Natural killer cell (primary cell): ENCODE measurements around the gene USP6NL. TPM values are rescaled to one million over a fixed set of nuclear protein-coding genes. Genes with fewer than 3 reads are reported as not detected.
"Not testable (repeated sequence)": the region's sequence is repeated elsewhere in the genome, so short reads cannot be mapped to it uniquely, and the experiment has no call there.

ENCODE experiments used
- ATAC-seq, 3 donors: fragments of 150-1000 bp in 2 of 3; fragments of 200-7000 bp in 1 of 3; cut with Tn5 transposase; 1 replicate in 1 of 3; 2 replicates in 2 of 3; pipeline ENCODE4 v1.10.0; 2021; ENCODE audit warnings: mild to moderate bottlenecking in 2 of 3, moderate library complexity in 2 of 3
- DNase-seq, 2 donors: peaks; one replicate each; pipeline versions ENCODE4 v3.0.0 to v3.0.0-alpha.2; 2013 to 2021; ENCODE audit warnings: mixed read lengths in 1 of 2
- H3K27ac ChIP-seq: one replicate; pipeline ENCODE4 v1.5.1; 2013; ENCODE audit warnings: mild to moderate bottlenecking, low read length
- H3K27me3 ChIP-seq: one replicate; pipeline ENCODE4 v1.6.1; 2013; ENCODE audit warnings: low read length; ENCODE audit not compliant: control insufficient read depth, insufficient read depth
- H3K36me3 ChIP-seq: one replicate; pipeline ENCODE4 v1.6.1; 2013; ENCODE audit warnings: low read length; ENCODE audit not compliant: control insufficient read depth, insufficient read depth
- H3K4me1 ChIP-seq: one replicate; pipeline ENCODE4 v1.6.1; 2013; ENCODE audit warnings: low read length; ENCODE audit not compliant: control insufficient read depth, insufficient read depth
- H3K4me3 ChIP-seq: one replicate; pipeline ENCODE4 v1.5.1; 2013; ENCODE audit warnings: low read length
- H3K9me3 ChIP-seq: one replicate; pipeline ENCODE4 v1.6.1; 2013; ENCODE audit warnings: low read length; ENCODE audit not compliant: control insufficient read depth, insufficient read depth
- H3K27ac Mint-ChIP-seq, 2 donors: one replicate each; pipeline ENCODE4 v1.8.0; 2022; ENCODE audit warnings: mild to moderate bottlenecking in 2 of 2, mixed read lengths in 2 of 2, moderate library complexity in 1 of 2
- H3K27me3 Mint-ChIP-seq, 2 donors: one replicate each; pipeline ENCODE4 v1.8.0; 2022; ENCODE audit warnings: low read depth in 2 of 2, mixed read lengths in 2 of 2
- H3K36me3 Mint-ChIP-seq: one replicate; pipeline ENCODE4 v1.8.0; 2022; ENCODE audit warnings: mixed read lengths
- H3K4me1 Mint-ChIP-seq, 2 donors: one replicate each; pipeline ENCODE4 v1.8.0; 2022; ENCODE audit warnings: mixed read lengths in 2 of 2
- H3K4me3 Mint-ChIP-seq: one replicate; pipeline ENCODE4 v1.8.0; 2022; ENCODE audit warnings: mild to moderate bottlenecking, moderate library complexity, mixed read lengths
- H3K9me3 Mint-ChIP-seq, 2 donors: one replicate each; pipeline ENCODE4 v1.8.0; 2022; ENCODE audit warnings: mixed read lengths in 2 of 2
- WGBS: methylation state at CpG from one replicate; pipeline ENCODE4 v1.1.7; 2013; ENCODE audit warnings: missing lambda C conversion rate; ENCODE audit not compliant: insufficient coverage; 5-methylcytosine and 5-hydroxymethylcytosine counted together
- intact Hi-C: fragments of 100-400 bp; cut with micrococcal nuclease; formaldehyde crosslinking; loops from one replicate; pipeline ENCODE4 v1.14.2; 2022
- total RNA-seq, 4 donors: library from RNA; stranded (reverse); fragments of 120-200 nt in 1 of 4; gene quantifications; one replicate each; pipeline versions ENCODE4 v1.2.3 to v1.2.4, GENCODE V29; 2013 to 2022
- TF ChIP-seq, protein P1 (sequence below): fragments of 200-600 bp; IDR thresholded peaks from one replicate; pipeline ENCODE4 v1.8.0; 2022; ENCODE audit warnings: antibody characterized with exemption

The USP6NL gene
- total RNA-seq, 3 donors from 2014 or later (not counting 1 experiment from before 2014, with no cell fraction given) = 2.3 to 3.7 (median 2.5) TPM

- no peak for ATAC-seq
- no peaks in the 10 kb centered on the region for H3K9me3 Mint-ChIP-seq
- H3K4me1 Mint-ChIP-seq = no peaks in the 10 kb centered on the region
- 70% methylated on average over 10 of the region's 15 CpGs for WGBS
- H3K27ac Mint-ChIP-seq = no peak overlapping the region
- TF ChIP-seq, protein P1, sequence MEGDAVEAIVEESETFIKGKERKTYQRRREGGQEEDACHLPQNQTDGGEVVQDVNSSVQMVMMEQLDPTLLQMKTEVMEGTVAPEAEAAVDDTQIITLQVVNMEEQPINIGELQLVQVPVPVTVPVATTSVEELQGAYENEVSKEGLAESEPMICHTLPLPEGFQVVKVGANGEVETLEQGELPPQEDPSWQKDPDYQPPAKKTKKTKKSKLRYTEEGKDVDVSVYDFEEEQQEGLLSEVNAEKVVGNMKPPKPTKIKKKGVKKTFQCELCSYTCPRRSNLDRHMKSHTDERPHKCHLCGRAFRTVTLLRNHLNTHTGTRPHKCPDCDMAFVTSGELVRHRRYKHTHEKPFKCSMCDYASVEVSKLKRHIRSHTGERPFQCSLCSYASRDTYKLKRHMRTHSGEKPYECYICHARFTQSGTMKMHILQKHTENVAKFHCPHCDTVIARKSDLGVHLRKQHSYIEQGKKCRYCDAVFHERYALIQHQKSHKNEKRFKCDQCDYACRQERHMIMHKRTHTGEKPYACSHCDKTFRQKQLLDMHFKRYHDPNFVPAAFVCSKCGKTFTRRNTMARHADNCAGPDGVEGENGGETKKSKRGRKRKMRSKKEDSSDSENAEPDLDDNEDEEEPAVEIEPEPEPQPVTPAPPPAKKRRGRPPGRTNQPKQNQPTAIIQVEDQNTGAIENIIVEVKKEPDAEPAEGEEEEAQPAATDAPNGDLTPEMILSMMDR = no peak
- Histone ChIP-seq H3K27ac (no peak overlapping the region), H3K4me1 (no peaks in the 10 kb centered on the region), H3K9me3 (no peaks in the 10 kb centered on the region), H3K27me3 (no peaks in the 10 kb centered on the region), H3K4me3 (no peak overlapping the region), H3K36me3 (no peaks in the 10 kb centered on the region)
- H3K4me3 Mint-ChIP-seq = no peak overlapping the region
- no peaks in the 10 kb centered on the region for H3K36me3 Mint-ChIP-seq
- H3K27me3 Mint-ChIP-seq = peaks cover 0 to 4% of the 10 kb centered on the region in 2 donors
- peak in 1 of 2 donors; percentile 13 for DNase-seq
- intact Hi-C loops = no loop called here
Measured at GRCh38 chr10:11440250-11441150, 170.9 kb downstream of the USP6NL start.

GRCh38 chr10:11439523-11440053 lies 171.9 kb downstream of the USP6NL start:
- WGBS = 94% methylated on average over 13 of the region's 13 CpGs
- Mint-ChIP-seq H3K27ac (no peak overlapping the region), H3K4me1 (no peaks in the 10 kb centered on the region), H3K4me3 (no peak overlapping the region), H3K27me3 (peaks cover 0 to 4% of the 10 kb centered on the region in 2 donors), H3K9me3 (no peaks in the 10 kb centered on the region), H3K36me3 (no peaks in the 10 kb centered on the region)
- DNase-seq (no peak), ATAC-seq (no peak)
- H3K4me1 ChIP-seq = no peaks in the 10 kb centered on the region
- no peak overlapping the region for H3K4me3 ChIP-seq
- intact Hi-C loops = no loop called here
- no peaks in the 10 kb centered on the region for H3K36me3 ChIP-seq
- H3K9me3 ChIP-seq = no peaks in the 10 kb centered on the region
- TF ChIP-seq, protein P1 = no peak
- H3K27ac ChIP-seq = no peak overlapping the region
- H3K27me3 ChIP-seq = no peaks in the 10 kb centered on the region

DNA sequence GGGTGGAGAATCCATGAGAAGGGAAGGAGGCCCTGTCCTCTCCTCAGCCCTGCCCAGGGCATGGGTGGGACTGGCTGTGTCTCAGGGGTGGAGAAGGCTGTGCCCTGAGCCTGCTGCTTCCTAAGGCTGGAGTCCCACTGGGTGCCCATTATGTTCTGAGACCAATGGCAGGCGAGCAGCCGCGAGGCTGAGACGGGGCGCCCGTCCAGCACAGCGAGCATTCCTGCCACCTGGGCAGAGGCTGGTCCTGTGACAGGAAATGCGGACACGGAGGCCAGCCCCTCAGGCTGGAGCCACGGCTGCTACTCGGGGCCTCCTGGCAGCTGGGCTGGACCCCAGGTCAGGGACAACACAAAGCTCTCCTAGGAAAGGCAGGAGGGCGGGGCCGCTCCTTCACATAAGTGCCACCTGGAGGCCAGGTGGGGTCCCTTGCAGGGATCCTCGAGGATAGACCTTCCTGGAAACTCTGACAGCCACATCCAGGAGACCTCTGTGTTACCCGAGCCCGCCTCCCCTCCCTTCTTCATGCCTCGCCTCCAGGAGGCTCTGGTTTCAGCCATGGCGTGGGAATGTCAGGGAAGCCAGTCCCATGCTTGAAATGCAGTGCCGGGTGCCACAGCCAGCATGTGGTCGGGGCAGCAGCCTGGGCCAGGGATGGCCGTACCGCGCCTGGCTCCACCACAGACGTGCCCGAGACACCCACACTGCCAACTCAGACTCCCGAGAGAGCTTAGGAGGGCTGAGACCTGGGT lies 173.9 kb downstream of the USP6NL start:
- no peaks in the 10 kb centered on the region for H3K4me1 Mint-ChIP-seq
- no peak overlapping the region for H3K4me3 Mint-ChIP-seq
- peaks cover 0 to 4% of the 10 kb centered on the region in 2 donors for H3K27me3 Mint-ChIP-seq
- DNase-seq (no peak), ATAC-seq (no peak)
- no peaks in the 10 kb centered on the region for H3K36me3 Mint-ChIP-seq
- TF ChIP-seq, protein P1 = no peak
- no peaks in the 10 kb centered on the region for H3K9me3 ChIP-seq
- no peaks in the 10 kb centered on the region for H3K27me3 ChIP-seq
- no peak overlapping the region for H3K27ac Mint-ChIP-seq
- intact Hi-C loops = no loop called here
- no peaks in the 10 kb centered on the region for H3K4me1 ChIP-seq
- H3K9me3 Mint-ChIP-seq = no peaks in the 10 kb centered on the region
- H3K27ac ChIP-seq = no peak overlapping the region
- WGBS = 90% methylated on average over 26 of the region's 26 CpGs
- no peaks in the 10 kb centered on the region for H3K36me3 ChIP-seq
- H3K4me3 ChIP-seq = no peak overlapping the region

DNA sequence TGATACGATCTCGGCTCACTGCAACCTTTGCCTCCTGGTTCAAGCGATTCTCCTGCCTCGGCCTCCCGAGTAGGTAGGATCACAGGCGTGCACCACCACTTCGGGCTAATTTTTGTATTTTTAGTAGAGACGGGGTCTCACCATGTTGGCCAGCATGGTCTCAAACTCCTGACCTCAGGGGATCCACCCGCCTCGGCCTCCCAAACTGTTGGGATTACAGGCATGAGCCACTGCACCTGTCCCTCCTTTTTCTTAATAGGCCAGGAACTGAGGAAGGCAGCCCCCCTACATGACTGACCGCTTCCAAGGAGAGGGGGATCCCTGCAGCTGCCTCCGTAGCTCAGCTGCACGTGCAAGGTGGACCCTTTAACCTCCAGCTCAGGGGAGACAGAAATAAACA lies 175.0 kb downstream of the USP6NL start:
- H3K27me3 ChIP-seq, ATAC-seq, H3K4me3 ChIP-seq, DNase-seq, H3K27ac ChIP-seq, H3K4me1 Mint-ChIP-seq, H3K36me3 ChIP-seq, H3K9me3 ChIP-seq, H3K9me3 Mint-ChIP-seq, H3K36me3 Mint-ChIP-seq, H3K4me1 ChIP-seq, H3K4me3 Mint-ChIP-seq, H3K27me3 Mint-ChIP-seq, intact Hi-C loops, H3K27ac Mint-ChIP-seq: not testable (repeated sequence)
- WGBS = 97% methylated on average over 13 of the region's 13 CpGs
